Left lung (tissue), 10 donors: ENCODE measurements around the gene ARF5. TPM values are rescaled to one million over a fixed set of nuclear protein-coding genes. Genes with fewer than 3 reads are reported as not detected.

ENCODE experiments used
- ATAC-seq: fragments of 200-7000 bp; cut with Tn5 transposase; one replicate; pipeline ENCODE4 v1.9.1; 2020; ENCODE audit warnings: moderate library complexity
- DNase-seq, 4 donors: peaks; one replicate each; pipeline ENCODE4 v3.0.0-alpha.2; 2013 to 2020
- H3K27ac ChIP-seq, 2 donors: fragments of 200-600 bp; sonication (generic) in 1 of 2; one replicate each; pipeline versions ENCODE4 v1.5.0 to v1.8.0; 2020 to 2021
- H3K27me3 ChIP-seq, 2 donors: fragments of 200-600 bp; sonication (generic) in 1 of 2; one replicate each; pipeline versions ENCODE4 v1.5.0 to v1.8.0; 2020 to 2021
- H3K36me3 ChIP-seq, 2 donors: fragments of 200-600 bp; sonication (generic) in 1 of 2; one replicate each; pipeline versions ENCODE4 v1.5.0 to v1.8.0; 2020 to 2021
- H3K4me1 ChIP-seq, 2 donors: fragments of 200-600 bp; one replicate each; pipeline ENCODE4 v1.8.0; 2021
- H3K4me3 ChIP-seq, 2 donors: fragments of 200-600 bp; sonication (generic) in 1 of 2; one replicate each; pipeline versions ENCODE4 v1.5.0 to v1.8.0; 2020 to 2021; ENCODE audit warnings: mild to moderate bottlenecking in 1 of 2
- H3K9me3 ChIP-seq, 2 donors: fragments of 200-600 bp; sonication (generic) in 1 of 2; one replicate each; pipeline versions ENCODE4 v1.5.0 to v1.8.0; 2020 to 2021
- CTCF ChIP-seq, 2 donors: fragments of 200-600 bp; sonication (generic) in 1 of 2; IDR thresholded peaks; one replicate each; pipeline versions ENCODE4 v1.5.0 to v1.8.0; 2021; ENCODE audit warnings: antibody characterized with exemption in 2 of 2
- intact Hi-C, 2 donors: fragments of 100-400 bp; cut with DNase I; formaldehyde crosslinking; loops; one replicate each; pipeline versions ENCODE4 v1.11.2 to v1.14.2; 2022
- polyA plus RNA-seq, 6 donors: library from polyadenylated mRNA; unstranded; fragments of 120-200 nt; gene quantifications; one replicate each; pipeline ENCODE4 v1.2.1, GENCODE V29; 2013; ENCODE audit not compliant: insufficient read length in 6 of 6
- total RNA-seq, 2 donors: library from RNA; stranded (reverse); fragmentation: NEBNext Ultra II Directional; extraction: Animal tissue kit (Norgen Biotek cat#: 25700); gene quantifications; one replicate each; pipeline ENCODE4 v1.2.1, GENCODE V29; 2021
- donor health status: DM: no; HTN: yes; CAD: no.
- donor health status: DM: no; HTN: no; CAD: no.

ARF5 gene
- total and polyA plus RNA-seq, 8 donors = 101 to 212 (median 191) TPM

GRCh38 chr7:127591591-127591990, 3.4 kb downstream of the ARF5 start:
- ATAC-seq = no peak
- no peaks in the 10 kb centered on the region for H3K27me3 ChIP-seq
- no peak overlapping the region for H3K27ac ChIP-seq
- no peaks in the 10 kb centered on the region for H3K9me3 ChIP-seq
- peaks cover 8 to 32% of the 10 kb centered on the region in 2 donors for H3K4me1 ChIP-seq
- no peak for TF ChIP-seq CTCF (IDR thresholded peaks at IDR 0.05)
- intact Hi-C loops = no loop called here
- H3K4me3 ChIP-seq = no peak overlapping the region
- peaks cover 0 to 27% of the 10 kb centered on the region in 2 donors for H3K36me3 ChIP-seq
- no peak for DNase-seq

DNA sequence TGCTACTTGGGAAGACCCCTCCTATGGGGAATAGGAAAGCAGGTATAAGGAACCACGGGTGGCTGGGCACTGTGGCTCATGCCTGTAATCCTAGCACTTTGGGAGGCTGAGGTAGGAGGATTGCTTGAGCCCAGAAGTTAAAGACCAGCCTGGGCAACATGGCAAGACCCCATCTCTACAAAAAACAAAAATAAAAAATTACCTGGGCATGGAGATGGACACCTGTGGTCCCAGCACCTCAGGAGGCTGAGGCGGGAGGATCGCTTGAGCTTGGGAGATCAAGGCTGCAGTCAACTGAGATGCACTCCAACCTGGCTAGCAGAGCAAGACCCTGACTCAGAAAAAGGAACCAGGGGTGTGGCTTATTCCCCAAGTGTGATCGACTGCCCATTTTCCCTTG, 4.3 kb downstream of the ARF5 start:
- no peak for TF ChIP-seq CTCF (IDR thresholded peaks at IDR 0.05)
- Histone ChIP-seq H3K36me3 (peaks cover 0 to 27% of the 10 kb centered on the region in 2 donors), H3K4me3 (no peak overlapping the region), H3K9me3 (no peaks in the 10 kb centered on the region), H3K4me1 (peaks cover 8 to 30% of the 10 kb centered on the region in 2 donors), H3K27ac (no peak overlapping the region), H3K27me3 (no peaks in the 10 kb centered on the region)
- intact Hi-C loops = no loop called here
- DNase-seq (no peak), ATAC-seq (no peak)

GRCh38 chr7:127594490-127594889, 6.3 kb downstream of the ARF5 start:
- Histone ChIP-seq H3K27me3 (no peaks in the 10 kb centered on the region), H3K9me3 (no peaks in the 10 kb centered on the region), H3K36me3 (peaks cover 0 to 27% of the 10 kb centered on the region in 2 donors), H3K4me1 (peaks cover 2 to 18% of the 10 kb centered on the region in 2 donors), H3K27ac (peak overlapping the region in 1 of 2 donors; percentile 25), H3K4me3 (no peak overlapping the region)
- DNase-seq (no peak), ATAC-seq (peak; percentile 41)
- no peak for TF ChIP-seq CTCF (IDR thresholded peaks at IDR 0.05)
- intact Hi-C loops = no loop called here

- TF ChIP-seq CTCF (IDR thresholded peaks at IDR 0.05) = no peak
- intact Hi-C loops = no loop called here
Observed at GRCh38 chr7:127595737-127596136, 7.5 kb downstream of the ARF5 start.

DNA sequence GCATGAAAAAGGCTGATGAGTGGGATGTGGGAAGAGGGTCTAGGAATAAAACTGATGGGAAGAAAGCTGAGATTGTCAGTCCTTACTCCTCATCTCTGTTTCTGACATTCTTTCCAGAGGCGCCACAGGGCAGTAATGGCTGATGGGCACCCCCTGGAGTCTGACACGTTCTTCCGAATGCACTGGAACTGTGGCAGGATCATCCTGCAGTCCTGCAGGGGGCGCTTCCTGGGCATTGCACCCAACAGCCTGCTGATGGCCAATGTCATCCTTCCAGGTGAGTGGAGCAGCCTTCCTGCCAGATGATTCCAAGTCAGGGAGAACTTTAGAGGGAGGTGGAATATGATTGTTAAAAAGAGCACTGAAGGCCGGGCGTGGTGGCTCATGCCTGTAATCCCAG, 10.1 kb downstream of the ARF5 start:
- H3K4me3 ChIP-seq = no peak overlapping the region
- no peaks in the 10 kb centered on the region for H3K27me3 ChIP-seq
- peaks cover 0 to 8% of the 10 kb centered on the region in 2 donors for H3K4me1 ChIP-seq
- intact Hi-C loops = no loop called here
- no peak overlapping the region for H3K27ac ChIP-seq
- TF ChIP-seq CTCF (IDR thresholded peaks at IDR 0.05) = no peak
- ATAC-seq (no peak), DNase-seq (no peak)
- no peaks in the 10 kb centered on the region for H3K9me3 ChIP-seq
- H3K36me3 ChIP-seq = no peaks in the 10 kb centered on the region

More at GRCh38 chr7:127595737-127596136, 7.5 kb downstream of the ARF5 start:
- H3K36me3 ChIP-seq = peaks cover 0 to 18% of the 10 kb centered on the region in 2 donors
- no peaks in the 10 kb centered on the region for H3K27me3 ChIP-seq
- H3K27ac ChIP-seq = no peak overlapping the region
- peaks cover 0 to 8% of the 10 kb centered on the region in 2 donors for H3K4me1 ChIP-seq
- H3K4me3 ChIP-seq = no peak overlapping the region
- no peaks in the 10 kb centered on the region for H3K9me3 ChIP-seq
- DNase-seq = no peak
- ATAC-seq = no peak
